ENCODE data around the gene CCDC28B. TPM values are rescaled to one million over a fixed set of nuclear protein-coding genes. Genes with fewer than 3 reads are reported as not detected.

The CCDC28B gene
- total RNA-seq, 2 experiments from 2014 or later, result 48.6 to 55.6 TPM

Other genes starting within 250 kb of the CCDC28B start
- 100 to 1,000 TPM; 162 TPM for gene KHDRBS1, start 186.7 kb upstream of the CCDC28B start, total RNA-seq
- gene TMEM39B, start 127.7 kb upstream of the CCDC28B start, total RNA-seq, result 10 to 100 TPM; 27.1 to 28.4 TPM
- gene KPNA6, start 92.5 kb upstream of the CCDC28B start, total RNA-seq, result 10 to 100 TPM; 63.8 to 69.8 TPM
- 10 to 100 TPM; 62.5 to 68.8 TPM for gene TXLNA, start 20.9 kb upstream of the CCDC28B start, total RNA-seq
- gene IQCC, start 5.1 kb downstream of the CCDC28B start, total RNA-seq, result 1 to 10 TPM; 4.9 to 6.0 TPM
- gene DCDC2B, start 8.5 kb downstream of the CCDC28B start, total RNA-seq, result under 1 TPM; 0.17 to 0.22 TPM
- 10 to 100 TPM; 15.7 to 16.5 TPM for gene TMEM234, start 21.8 kb downstream of the CCDC28B start, total RNA-seq
- 100 to 1,000 TPM; 123 to 130 TPM for gene EIF3I, start 21.8 kb downstream of the CCDC28B start, total RNA-seq
- 1 to 10 TPM in 1 of 2 experiments, under 1 TPM in 1; 0.88 to 1.1 TPM for gene FAM167B, start 46.6 kb downstream of the CCDC28B start, total RNA-seq
- gene LCK, start 50.7 kb downstream of the CCDC28B start, total RNA-seq, result 100 to 1,000 TPM; 460 to 472 TPM
- 100 to 1,000 TPM; 195 to 197 TPM for gene HDAC1, start 91.5 kb downstream of the CCDC28B start, total RNA-seq
- gene MARCKSL1, start 135.6 kb downstream of the CCDC28B start, total RNA-seq, result 10 to 100 TPM; 21.7 to 22.0 TPM
- 10 to 100 TPM; 17.4 to 17.6 TPM for gene FAM229A, start 161.9 kb downstream of the CCDC28B start, total RNA-seq
- gene TSSK3, start 161.9 kb downstream of the CCDC28B start, total RNA-seq, result 1 to 10 TPM in 1 of 2 experiments, under 1 TPM in 1; 0.51 to 1.6 TPM
- gene BSDC1, start 193.8 kb downstream of the CCDC28B start, total RNA-seq, result 10 to 100 TPM; 58.0 to 63.2 TPM